HepG2 (cell line): ENCODE data around the gene TEAD1. TPM values are rescaled to one million over a fixed set of nuclear protein-coding genes. Genes with fewer than 3 reads are reported as not detected.

ENCODE experiments used
- AHR ChIP-seq: IDR thresholded peaks from 2 replicates; pipeline ENCODE4 v1.6.1; 2018; ENCODE audit warnings: missing genetic modification reagents, missing compliant biosample characterization
- BORCS8-MEF2B ChIP-seq: sonication (generic); formaldehyde crosslinking; IDR thresholded peaks from 2 replicates; pipeline ENCODE4 v1.8.0; 2022; ENCODE audit warnings: mild to moderate bottlenecking, missing genetic modification reagents
- CBX5 ChIP-seq: sonication (generic); formaldehyde crosslinking; IDR thresholded peaks from 2 replicates; pipeline ENCODE4 v1.4.0; 2020; ENCODE audit warnings: missing genetic modification reagents, borderline replicate concordance
- FOXO4 ChIP-seq: sonication (generic); formaldehyde crosslinking; conservative IDR thresholded peaks from 2 replicates; pipeline ENCODE4 v1.8.1; 2023; ENCODE audit warnings: missing genetic modification reagents
- GABPB1 ChIP-seq: IDR thresholded peaks from 2 replicates; pipeline ENCODE4 v1.6.1; 2016; ENCODE audit warnings: mild to moderate bottlenecking, missing genetic modification reagents, moderate library complexity, missing compliant biosample characterization
- HMGA1 ChIP-seq: sonication (generic); formaldehyde crosslinking; conservative IDR thresholded peaks from 2 replicates; pipeline ENCODE4 v1.4.0; 2020; ENCODE audit warnings: missing genetic modification reagents
- HMGXB4 ChIP-seq, 2 experiments: sonication (generic) in 1 of 2; formaldehyde crosslinking in 1 of 2; IDR thresholded peaks; 2 replicates each; pipeline versions ENCODE4 v1.4.0 to v1.6.1; 2018 to 2020; ENCODE audit warnings: missing genetic modification reagents in 2 of 2, borderline replicate concordance in 1 of 2, low read depth in 1 of 2, mild to moderate bottlenecking in 1 of 2, missing biosample characterization in 1 of 2
- HOXA5 ChIP-seq: sonication (generic); formaldehyde crosslinking; IDR thresholded peaks from 2 replicates; pipeline ENCODE4 v1.4.0; 2020; ENCODE audit warnings: missing genetic modification reagents
- NFYB ChIP-seq: sonication (generic); formaldehyde crosslinking; IDR thresholded peaks from 2 replicates; pipeline ENCODE4 v1.4.0; 2020; ENCODE audit warnings: missing genetic modification reagents
- PATZ1 ChIP-seq: sonication (generic); formaldehyde crosslinking; IDR thresholded peaks from 2 replicates; pipeline ENCODE4 v1.4.0; 2020; ENCODE audit warnings: missing genetic modification reagents
- PLSCR1 ChIP-seq: sonication (generic); formaldehyde crosslinking; IDR thresholded peaks from 2 replicates; pipeline ENCODE4 v1.5.0; 2020; ENCODE audit warnings: missing genetic modification reagents, mild to moderate bottlenecking, borderline replicate concordance
- RXRB ChIP-seq: IDR thresholded peaks from 2 replicates; pipeline ENCODE4 v1.6.1; 2016; ENCODE audit warnings: borderline replicate concordance, missing genetic modification reagents, missing compliant biosample characterization
- SALL1 ChIP-seq: sonication (generic); formaldehyde crosslinking; IDR thresholded peaks from 2 replicates; pipeline ENCODE4 v1.8.0; 2022; ENCODE audit warnings: mild to moderate bottlenecking, missing genetic modification reagents
- STAG1 ChIP-seq: sonication (generic); formaldehyde crosslinking; IDR thresholded peaks from 2 replicates; pipeline ENCODE4 v1.4.0; 2020; ENCODE audit warnings: missing genetic modification reagents
- ZBTB33 ChIP-seq: sonication (generic); formaldehyde crosslinking; IDR thresholded peaks from 2 replicates; pipeline ENCODE4 v1.4.0; 2020; ENCODE audit warnings: missing genetic modification reagents
- ZNF251 ChIP-seq: sonication (generic); formaldehyde crosslinking; IDR thresholded peaks from 2 replicates; pipeline ENCODE4 v1.9.0; 2021; ENCODE audit warnings: mild to moderate bottlenecking, missing genetic modification reagents
- ZNF570 ChIP-seq: sonication (generic); formaldehyde crosslinking; IDR thresholded peaks from 2 replicates; pipeline ENCODE4 v1.4.0; 2020; ENCODE audit warnings: mild to moderate bottlenecking, missing genetic modification reagents, borderline replicate concordance
- ZNF780A ChIP-seq: sonication (generic); formaldehyde crosslinking; IDR thresholded peaks from 2 replicates; pipeline ENCODE4 v1.8.0; 2022; ENCODE audit warnings: mild to moderate bottlenecking, missing genetic modification reagents, moderate library complexity
- ZSCAN5A ChIP-seq: sonication (generic); formaldehyde crosslinking; IDR thresholded peaks from 2 replicates; pipeline ENCODE4 v1.8.0; 2022; ENCODE audit warnings: mild to moderate bottlenecking, missing genetic modification reagents, borderline replicate concordance
- polyA plus RNA-seq, 8 experiments: library from polyadenylated mRNA; depleted of rRNA in 3 of 8; stranded (reverse) in 7 of 8; unstranded in 1 of 8; fragments of >200 nt; fragmentation: Illumina TruSeq in 4 of 8; extraction: Trizol in 4 of 8; gene quantifications; 2 replicates each; pipeline versions ENCODE4 v1.2.1 to v1.2.3, GENCODE V29; 2011 to 2016; ENCODE audit warnings: low read depth in 4 of 8, missing spikeins in 1 of 8, mixed read lengths in 1 of 8; ENCODE audit not compliant: insufficient read depth in 1 of 8
- total RNA-seq, 5 experiments: library from RNA; depleted of rRNA; stranded (reverse); fragments of >200 nt; fragmentation: Illumina TruSeq; extraction: Trizol; gene quantifications; 2 replicates each; pipeline ENCODE4 v1.2.3, GENCODE V29; 2016; ENCODE audit warnings: low read depth in 1 of 5

TEAD1 gene
- total and polyA plus RNA-seq, 2 of the 13 experiments (the other 11 are each of a cell fraction or from before 2014, with no cell fraction given), result 20.1 to 30.5 TPM

GRCh38 chr11:12963792-12964536, 289.7 kb downstream of the TEAD1 start (continued):
- TF ChIP-seq ZBTB33 (CRISPR knock-in tag) (no peak), HMGXB4 (CRISPR knock-in tag; IDR thresholded peaks at IDR 0.05; ENCODE audit: borderline replicate concordance in 1 of 2, low read depth in 1 of 2) (peak in 1 of 2 experiments; percentile 44; a peak in 1 of 4 replicates), RXRB (0 out of 2 replicates have a peak, but pooled peaks have one; percentile 21), NFYB (no peak), ZNF570 (no peak), HOXA5 (CRISPR knock-in tag) (peak; percentile 57; the same call in 1 of the 2 replicates), FOXO4 (CRISPR knock-in tag) (no peak), AHR (CRISPR knock-in tag) (0 out of 2 replicates have a peak, but pooled peaks have one; percentile 36), BORCS8-MEF2B (no peak), GABPB1 (CRISPR knock-in tag) (no peak), CBX5 (peak; percentile 50; the same call in 1 of the 2 replicates), SALL1 (CRISPR knock-in tag) (0 out of 2 replicates have a peak, but pooled peaks have one; percentile 34), ZNF251 (CRISPR knock-in tag) (no peak), PLSCR1 (CRISPR knock-in tag) (no peak), ZSCAN5A (CRISPR knock-in tag) (no peak; the same call in 1 of the 2 replicates), ZNF780A (no peak), HMGA1 (CRISPR knock-in tag) (no peak), STAG1 (peak; percentile 98), PATZ1 (CRISPR knock-in tag) (peak; percentile 73)
